ENCODE results near the gene PABPN1. TPM values are rescaled to one million over a fixed set of nuclear protein-coding genes. Genes with fewer than 3 reads are reported as not detected.

PABPN1 gene
- total RNA-seq, 1 donor from 2014 or later = 162 TPM

DNA sequence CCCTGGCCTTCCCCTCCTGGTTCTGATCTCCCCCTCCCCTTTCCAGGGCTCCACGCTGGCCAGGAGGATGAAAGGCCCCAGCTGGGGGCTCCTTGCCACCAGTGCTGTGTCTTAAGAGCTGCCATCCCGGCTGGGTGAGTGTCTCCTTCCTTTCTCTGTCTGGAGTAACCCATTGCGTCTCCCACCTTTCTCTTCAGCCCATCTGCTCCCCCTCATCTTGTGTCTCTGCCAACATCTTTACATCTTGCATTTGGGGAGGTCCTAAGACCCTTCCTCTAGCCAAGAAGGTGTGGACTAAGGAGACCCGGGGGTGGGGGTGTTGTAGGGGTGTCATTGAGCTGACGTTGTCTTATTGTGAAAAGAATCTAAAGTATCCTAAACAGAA, 14.1 kb upstream of the PABPN1 start:
- Histone ChIP-seq H4K20me1 (ENCODE audit: insufficient read depth, low read length) (peaks cover 37% of the 10 kb centered on the region), H3K79me2 (ENCODE audit: insufficient read depth, low read length) (peaks cover 57% of the 10 kb centered on the region), H3K36me3 (ENCODE audit: insufficient read depth, low read length) (peaks cover 15% of the 10 kb centered on the region), H3K27ac (ENCODE audit: low read depth, low read length) (peak overlapping the region; percentile 76), H3K9ac (ENCODE audit: low read length) (peak overlapping the region; percentile 96), H3K9me3 (ENCODE audit: insufficient read depth, low read depth, low read length) (no peaks in the 10 kb centered on the region), H2AFZ (ENCODE audit: low read depth, low read length) (peak overlapping the region; percentile 73), H3K4me2 (ENCODE audit: low read length) (peak overlapping the region; percentile 93), H3K27me3 (ENCODE audit: insufficient read depth, low read length) (no peaks in the 10 kb centered on the region), H3K4me3 (ENCODE audit: insufficient read depth, low read depth, low read length) (peak overlapping the region; percentile 82), H3K4me1 (ENCODE audit: insufficient read depth, low read length) (peaks cover 22% of the 10 kb centered on the region)
- no peaks in the 10 kb centered on the region for H3K9me3 Mint-ChIP-seq (ENCODE audit: unreplicated experiment)
- H3K27ac Mint-ChIP-seq (ENCODE audit: unreplicated experiment) = peak overlapping the region; percentile 92
- peaks cover 16% of the 10 kb centered on the region for H3K36me3 Mint-ChIP-seq (ENCODE audit: low read depth, unreplicated experiment)
- TF ChIP-seq EZH2 (IDR thresholded peaks at IDR 0.05; ENCODE audit: insufficient read depth, low read length) = no peak
- TF ChIP-seq, protein P1, sequence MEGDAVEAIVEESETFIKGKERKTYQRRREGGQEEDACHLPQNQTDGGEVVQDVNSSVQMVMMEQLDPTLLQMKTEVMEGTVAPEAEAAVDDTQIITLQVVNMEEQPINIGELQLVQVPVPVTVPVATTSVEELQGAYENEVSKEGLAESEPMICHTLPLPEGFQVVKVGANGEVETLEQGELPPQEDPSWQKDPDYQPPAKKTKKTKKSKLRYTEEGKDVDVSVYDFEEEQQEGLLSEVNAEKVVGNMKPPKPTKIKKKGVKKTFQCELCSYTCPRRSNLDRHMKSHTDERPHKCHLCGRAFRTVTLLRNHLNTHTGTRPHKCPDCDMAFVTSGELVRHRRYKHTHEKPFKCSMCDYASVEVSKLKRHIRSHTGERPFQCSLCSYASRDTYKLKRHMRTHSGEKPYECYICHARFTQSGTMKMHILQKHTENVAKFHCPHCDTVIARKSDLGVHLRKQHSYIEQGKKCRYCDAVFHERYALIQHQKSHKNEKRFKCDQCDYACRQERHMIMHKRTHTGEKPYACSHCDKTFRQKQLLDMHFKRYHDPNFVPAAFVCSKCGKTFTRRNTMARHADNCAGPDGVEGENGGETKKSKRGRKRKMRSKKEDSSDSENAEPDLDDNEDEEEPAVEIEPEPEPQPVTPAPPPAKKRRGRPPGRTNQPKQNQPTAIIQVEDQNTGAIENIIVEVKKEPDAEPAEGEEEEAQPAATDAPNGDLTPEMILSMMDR (IDR thresholded peaks at IDR 0.05; ENCODE audit: insufficient read depth, low read depth, low read length) = no peak
- H3K27me3 Mint-ChIP-seq (ENCODE audit: low read depth, unreplicated experiment) = no peaks in the 10 kb centered on the region
- no peak for DNase-seq (ENCODE audit: low read depth)
- H3K4me3 Mint-ChIP-seq (ENCODE audit: unreplicated experiment) = peak overlapping the region; percentile 92
- H3K4me1 Mint-ChIP-seq (ENCODE audit: low read depth, unreplicated experiment) = peaks cover 23% of the 10 kb centered on the region
- FAIRE-seq = no peak

DNA sequence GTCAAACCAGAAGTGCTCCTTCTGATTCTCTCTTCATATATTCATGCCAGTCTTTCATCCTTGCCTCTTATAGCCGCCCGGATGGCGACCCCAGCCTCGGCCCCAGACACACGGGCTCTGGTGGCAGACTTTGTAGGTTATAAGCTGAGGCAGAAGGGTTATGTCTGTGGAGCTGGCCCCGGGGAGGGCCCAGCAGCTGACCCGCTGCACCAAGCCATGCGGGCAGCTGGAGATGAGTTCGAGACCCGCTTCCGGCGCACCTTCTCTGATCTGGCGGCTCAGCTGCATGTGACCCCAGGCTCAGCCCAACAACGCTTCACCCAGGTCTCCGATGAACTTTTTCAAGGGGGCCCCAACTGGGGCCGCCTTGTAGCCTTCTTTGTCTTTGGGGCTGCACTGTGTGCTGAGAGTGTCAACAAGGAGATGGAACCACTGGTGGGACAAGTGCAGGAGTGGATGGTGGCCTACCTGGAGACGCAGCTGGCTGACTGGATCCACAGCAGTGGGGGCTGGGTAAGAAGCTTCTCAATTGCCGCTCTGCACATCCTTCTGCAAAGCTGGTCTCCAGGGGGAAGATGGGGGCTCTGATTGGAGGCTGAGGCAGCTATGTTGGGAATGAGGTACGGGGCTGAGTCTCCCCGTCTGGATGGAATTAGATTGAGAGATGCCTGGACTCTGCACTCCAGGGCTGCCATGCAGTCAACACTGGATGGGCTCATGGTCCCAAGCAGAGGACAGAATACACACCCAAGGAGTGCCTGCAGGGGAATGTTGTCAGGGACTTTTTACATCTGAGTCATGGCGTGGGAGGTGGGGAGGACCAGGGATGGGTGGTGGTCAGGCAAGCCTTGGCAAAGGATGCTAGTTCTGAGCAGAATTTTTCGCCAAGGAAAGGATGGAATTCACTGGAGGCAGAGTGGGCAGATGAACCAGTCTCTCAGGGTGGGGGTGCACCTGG, 13.3 kb upstream of the PABPN1 start:
- Mint-ChIP-seq H3K4me3 (ENCODE audit: unreplicated experiment) (peak overlapping the region; percentile 92), H3K36me3 (ENCODE audit: low read depth, unreplicated experiment) (peaks cover 16% of the 10 kb centered on the region), H3K4me1 (ENCODE audit: low read depth, unreplicated experiment) (peaks cover 23% of the 10 kb centered on the region), H3K9me3 (ENCODE audit: unreplicated experiment) (no peaks in the 10 kb centered on the region), H3K27me3 (ENCODE audit: low read depth, unreplicated experiment) (no peaks in the 10 kb centered on the region), H3K27ac (ENCODE audit: unreplicated experiment) (peak overlapping the region; percentile 92)
- Histone ChIP-seq H3K36me3 (ENCODE audit: insufficient read depth, low read length) (peaks cover 15% of the 10 kb centered on the region), H2AFZ (ENCODE audit: low read depth, low read length) (no peak overlapping the region), H3K4me3 (ENCODE audit: insufficient read depth, low read depth, low read length) (peak overlapping the region; percentile 82), H3K4me1 (ENCODE audit: insufficient read depth, low read length) (peaks cover 22% of the 10 kb centered on the region), H4K20me1 (ENCODE audit: insufficient read depth, low read length) (peaks cover 41% of the 10 kb centered on the region), H3K9ac (ENCODE audit: low read length) (peak overlapping the region; percentile 96), H3K4me2 (ENCODE audit: low read length) (peak overlapping the region; percentile 93), H3K79me2 (ENCODE audit: insufficient read depth, low read length) (peaks cover 64% of the 10 kb centered on the region), H3K27me3 (ENCODE audit: insufficient read depth, low read length) (no peaks in the 10 kb centered on the region), H3K9me3 (ENCODE audit: insufficient read depth, low read depth, low read length) (no peaks in the 10 kb centered on the region), H3K27ac (ENCODE audit: low read depth, low read length) (peak overlapping the region; percentile 76)
- FAIRE-seq (no peak), DNase-seq (ENCODE audit: low read depth) (peak; percentile 51)
- TF ChIP-seq, protein P1 (IDR thresholded peaks at IDR 0.05; ENCODE audit: insufficient read depth, low read depth, low read length) = no peak
- no peak for TF ChIP-seq EZH2 (IDR thresholded peaks at IDR 0.05; ENCODE audit: insufficient read depth, low read length)
